CD4-positive, alpha-beta T cell treated with Interleukin-12 subunit alpha and Interleukin-12 subunit beta, for 1 hour (primary cell): ENCODE results near the gene ARHGEF10L.

Source experiments
- DNase-seq: peaks from one replicate; pipeline ENCODE4 v3.0.0-alpha.2; 2020

Gene ARHGEF10L

DNA sequence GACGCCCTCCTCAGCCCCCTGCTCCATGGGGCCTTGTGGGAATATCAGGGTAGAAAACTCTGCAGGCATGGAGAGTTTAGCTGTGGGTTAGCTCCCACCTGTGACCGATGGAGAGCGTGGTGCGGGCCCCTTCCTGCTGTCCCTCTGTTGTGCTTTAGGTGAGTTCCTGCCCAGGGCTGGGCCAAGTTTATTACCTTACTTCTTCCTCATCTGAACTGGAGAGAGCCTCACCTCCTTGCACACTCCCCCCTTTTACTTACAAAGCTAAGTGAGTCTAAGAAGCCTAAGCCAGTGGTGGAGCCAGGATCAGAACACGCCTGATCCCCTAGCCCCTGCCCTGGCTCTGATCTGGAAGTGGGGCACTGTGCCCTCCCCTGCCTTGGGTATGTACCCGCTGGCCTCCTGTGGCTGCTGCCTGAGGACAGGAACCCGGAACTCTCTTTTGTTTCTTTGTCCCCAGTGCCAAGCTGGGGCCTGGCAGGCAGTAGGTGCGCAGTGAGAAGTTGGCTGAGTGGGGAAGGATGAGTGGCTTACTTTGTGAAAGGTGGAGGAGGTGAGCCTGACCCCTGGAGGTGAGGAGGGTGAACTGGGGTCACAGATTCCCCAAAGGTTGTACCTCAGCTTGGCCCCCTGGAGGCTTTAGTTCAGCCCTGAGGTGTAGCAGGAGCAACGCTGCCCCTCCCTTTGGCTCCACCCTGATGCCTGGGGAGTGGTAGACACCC is 32.9 kb downstream of the ARHGEF10L start:
- no peak for DNase-seq

DNA sequence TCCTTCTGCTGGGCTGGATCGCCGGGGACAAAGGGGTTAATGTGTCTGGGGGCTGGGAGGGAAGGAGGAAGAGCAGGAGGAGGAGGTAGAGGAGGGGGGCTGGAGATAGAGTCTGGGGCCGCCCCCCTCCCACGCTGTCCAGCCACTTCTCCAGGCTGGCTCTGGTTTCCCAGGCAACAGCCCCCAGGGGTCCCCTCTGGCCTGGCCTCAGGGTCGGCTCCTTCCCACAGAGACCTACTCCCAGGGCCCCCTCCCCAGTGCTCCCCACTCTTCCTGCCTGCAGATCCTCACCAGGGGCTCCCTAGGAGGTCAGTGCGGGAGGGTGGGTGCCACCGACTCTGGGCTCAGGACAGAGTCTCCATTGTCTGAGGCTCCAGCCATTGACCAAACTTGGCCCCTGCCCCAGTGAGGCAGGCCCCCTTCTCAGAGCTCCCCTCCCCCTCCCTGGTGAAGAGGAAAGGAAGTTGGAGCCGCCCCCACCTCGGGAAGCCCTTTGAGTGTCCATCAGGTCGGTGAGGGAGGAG is 34.1 kb downstream of the ARHGEF10L start:
- no peak for DNase-seq

DNA sequence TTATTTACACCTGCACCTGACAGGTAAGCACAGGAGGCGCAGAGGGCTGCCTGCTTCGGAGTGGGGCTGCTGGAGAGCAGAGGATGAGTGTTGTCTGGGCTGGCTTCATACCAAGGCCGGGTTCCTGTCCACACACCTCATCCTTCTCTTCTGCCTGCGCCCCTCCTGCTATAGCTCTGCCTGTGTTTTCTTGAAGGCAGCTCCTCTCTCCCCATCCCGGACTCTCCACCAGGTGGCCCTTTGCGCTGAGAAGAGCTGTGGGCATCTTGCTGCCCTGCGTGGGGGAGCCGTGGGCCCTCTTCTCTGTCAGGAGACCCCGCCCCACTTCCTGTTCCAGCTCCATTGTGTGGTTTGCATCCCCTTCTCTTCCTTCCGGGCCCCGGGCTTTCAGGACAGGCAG is 35.0 kb downstream of the ARHGEF10L start:
- DNase-seq: no peak

DNA sequence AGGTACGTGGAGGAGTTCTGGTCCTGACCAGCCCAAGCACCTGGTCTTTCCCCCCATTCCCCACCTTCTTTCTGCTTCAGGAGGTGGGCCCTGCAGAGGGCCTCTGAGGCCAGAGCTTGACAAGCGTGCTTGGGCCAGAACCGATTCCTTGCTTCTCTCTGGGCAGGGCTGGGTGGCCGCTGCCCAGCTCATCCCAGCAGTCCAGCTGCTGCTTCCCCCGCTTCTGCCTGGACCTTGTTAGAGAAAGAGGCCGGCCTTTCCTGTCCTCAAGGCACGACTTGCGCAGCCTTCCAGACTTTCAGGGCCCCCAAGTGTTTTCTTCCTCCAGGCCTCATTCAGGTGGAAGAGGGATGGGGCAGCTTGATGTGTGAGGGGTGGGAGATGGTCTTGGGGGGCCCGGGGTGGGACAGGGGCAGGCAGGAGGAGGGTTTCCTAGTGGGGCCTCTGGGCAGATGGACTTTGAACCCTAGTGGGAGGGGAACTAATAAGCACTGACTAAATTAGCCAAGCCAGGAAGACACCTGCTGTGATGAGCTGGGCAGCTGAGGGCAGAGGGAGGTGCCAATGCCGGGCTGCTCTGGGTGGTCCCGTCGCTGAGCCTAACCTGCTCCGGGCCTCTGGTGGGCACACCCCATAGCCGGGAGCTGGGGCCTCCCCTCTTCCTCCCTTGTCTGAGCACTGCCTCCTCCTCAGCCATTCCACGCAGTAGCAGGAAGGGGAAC is 36.5 kb downstream of the ARHGEF10L start:
- DNase-seq: no peak

DNA sequence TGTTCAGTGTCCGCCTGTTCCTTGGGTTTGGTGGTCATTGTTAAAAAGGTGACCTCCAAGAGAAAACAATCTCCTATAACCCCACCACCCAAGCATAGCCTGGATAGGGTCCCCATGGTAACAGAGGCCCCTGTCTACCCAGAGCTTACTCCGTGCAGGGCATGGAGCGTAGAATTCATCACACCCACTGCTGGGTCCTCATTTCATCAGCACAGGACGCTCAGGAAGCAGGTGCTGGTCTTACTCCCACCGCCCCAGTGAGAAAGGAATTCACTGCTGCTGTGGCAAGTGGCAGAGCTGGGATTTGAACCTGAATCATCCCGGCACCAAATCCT is 37.0 kb downstream of the ARHGEF10L start:
- no peak for DNase-seq

DNA sequence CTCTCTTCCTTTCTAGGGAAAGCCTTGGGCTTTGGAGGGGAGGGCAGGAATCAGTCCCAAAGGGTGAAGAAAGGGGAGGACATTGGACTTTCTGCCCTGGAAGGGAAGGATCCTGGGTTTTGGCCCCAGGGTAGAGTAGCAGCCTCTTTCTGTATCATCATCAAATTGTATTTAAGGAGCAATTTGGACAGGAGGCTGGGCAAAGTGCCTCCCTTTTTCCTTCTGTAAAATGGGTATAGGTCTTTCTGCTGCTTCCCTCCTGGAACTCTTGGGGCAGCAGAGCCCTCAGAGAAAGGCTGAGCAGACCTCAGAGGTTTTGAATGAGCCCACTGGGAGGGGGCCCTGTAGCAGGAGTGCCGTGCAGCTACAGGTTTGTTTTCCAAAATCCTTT is 38.4 kb downstream of the ARHGEF10L start:
- no peak for DNase-seq

DNA sequence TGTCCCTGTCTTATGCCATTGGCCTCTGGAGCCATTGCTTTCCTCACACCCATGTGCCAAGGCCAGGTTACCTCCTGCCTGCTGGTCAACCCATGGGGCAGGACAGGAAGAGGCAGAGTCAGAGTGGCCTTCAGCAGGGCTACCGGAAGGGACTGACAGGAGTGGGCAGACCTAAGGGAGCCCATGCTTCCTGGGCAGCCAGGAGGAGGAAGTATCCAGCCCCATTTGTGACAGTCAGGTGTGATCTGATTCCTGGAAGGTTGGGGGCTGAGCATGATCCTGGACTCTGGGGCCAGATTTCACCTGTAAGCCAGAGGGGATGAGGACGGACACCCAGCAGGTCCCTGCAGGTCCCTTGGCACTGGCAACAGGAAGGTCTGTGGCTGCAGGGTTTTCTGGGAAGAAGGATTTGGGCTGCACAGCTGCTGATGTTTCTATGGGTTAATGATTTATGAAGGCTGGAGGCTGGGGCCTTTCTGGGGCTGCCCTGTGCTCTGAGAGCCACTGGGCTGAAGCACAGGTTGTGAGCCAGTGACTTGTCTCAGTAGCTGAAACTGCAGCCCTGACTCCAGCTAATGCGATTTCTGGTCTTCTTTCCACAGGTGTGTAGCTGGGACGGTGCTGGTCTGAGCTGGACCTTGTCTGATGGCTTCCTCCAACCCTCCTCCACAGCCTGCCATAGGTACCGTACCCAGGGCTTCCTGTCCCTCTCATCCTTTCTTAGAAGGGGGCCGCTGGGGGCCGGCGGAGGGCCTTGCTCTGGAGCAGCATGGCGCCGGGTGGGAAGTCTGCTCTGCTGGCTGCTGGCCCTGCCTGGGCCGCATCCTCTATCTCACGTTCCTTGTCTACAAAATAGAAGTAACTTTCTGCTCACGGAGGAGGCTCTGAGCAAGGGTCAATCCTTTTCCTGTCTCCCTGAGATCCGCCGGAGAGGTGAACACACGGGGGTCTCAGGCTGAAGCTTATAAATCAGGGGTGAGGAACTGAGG is 40.7 kb downstream of the ARHGEF10L start:
- DNase-seq: no peak

DNA sequence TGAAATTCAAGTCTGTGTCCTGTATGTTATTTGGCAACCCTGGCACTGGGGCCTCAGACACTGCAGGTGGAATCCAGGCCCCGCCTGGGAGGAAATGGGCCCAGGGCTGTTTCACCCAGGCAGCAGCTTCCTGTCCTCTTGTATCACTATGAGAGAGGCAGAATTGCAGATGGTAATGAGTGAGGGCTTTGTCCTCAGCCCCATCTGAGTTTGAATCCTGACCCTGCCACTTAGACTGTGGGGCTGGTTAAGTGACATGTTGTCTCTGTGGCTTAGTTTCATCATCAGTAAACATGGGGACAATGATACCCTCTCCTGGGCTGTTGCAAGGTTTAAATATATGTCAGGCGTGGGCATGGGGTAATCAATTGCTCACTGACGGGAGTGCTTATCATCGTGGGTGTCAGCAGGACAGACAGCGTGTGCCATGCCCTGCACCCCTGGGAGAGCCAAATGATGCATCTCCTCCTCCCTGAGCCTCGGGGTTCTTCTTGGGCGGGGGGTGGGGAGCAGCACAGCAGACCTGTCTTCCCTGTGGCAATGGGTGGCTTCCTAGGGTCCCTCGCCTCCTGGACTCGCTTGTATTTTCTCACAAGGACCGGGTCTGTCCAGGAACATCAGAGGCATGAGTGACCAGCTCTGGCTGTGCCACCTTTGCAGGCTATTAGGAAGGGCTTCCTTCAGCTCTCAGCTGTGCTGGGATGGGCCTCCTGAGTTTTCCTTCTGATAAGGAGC is 42.1 kb downstream of the ARHGEF10L start:
- DNase-seq: no peak

DNA sequence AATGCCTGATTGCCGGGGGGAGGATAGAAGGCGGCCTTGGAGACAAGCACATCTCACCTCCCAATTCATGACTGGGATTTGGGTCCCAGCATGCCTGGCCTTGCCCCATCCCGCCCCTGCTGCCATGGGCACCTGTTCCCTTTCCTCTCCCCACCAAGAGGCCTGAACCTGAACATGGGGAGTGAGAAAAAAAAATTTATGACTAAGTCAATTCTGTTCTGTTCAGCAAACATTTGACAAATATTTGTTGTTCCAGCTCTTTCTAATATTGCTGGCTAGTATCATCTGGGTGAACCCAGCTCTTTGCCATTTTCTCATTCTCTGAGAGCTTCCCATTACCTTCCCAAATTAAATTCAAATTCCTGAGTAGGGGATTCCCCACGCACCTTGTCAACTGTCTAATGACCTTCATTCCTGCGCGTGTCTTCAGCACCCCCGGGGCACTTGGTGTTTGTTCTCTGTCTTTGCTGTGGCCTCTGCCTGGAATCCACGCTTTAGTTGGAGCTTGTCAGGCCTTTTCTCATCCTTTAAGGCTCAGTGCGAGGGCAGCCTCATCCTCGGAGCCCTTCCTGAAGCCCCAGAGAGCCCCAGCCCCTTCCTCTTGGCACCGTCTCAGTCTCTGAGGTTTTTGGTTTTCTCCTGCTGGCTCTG is 42.8 kb downstream of the ARHGEF10L start:
- no peak for DNase-seq

DNA sequence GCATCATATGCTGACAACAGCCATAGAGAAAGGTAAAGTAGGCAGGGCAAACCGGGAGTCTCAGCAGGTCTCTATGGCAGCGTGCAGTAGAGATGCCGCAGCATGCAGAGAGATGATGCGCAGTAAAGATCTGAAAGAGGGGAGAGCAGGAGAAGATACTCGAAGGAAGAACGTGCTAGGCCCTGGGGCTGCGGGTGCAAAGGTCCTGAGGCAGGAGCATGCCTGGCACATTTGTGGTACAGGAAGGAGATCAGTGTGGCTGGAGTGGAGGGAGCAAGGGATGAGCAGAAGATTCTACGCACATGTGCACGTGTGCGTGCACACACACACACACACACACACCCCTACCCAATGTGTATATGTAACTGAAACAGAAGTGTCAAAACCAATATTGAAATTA is 45.0 kb downstream of the ARHGEF10L start:
- no peak for DNase-seq

DNA sequence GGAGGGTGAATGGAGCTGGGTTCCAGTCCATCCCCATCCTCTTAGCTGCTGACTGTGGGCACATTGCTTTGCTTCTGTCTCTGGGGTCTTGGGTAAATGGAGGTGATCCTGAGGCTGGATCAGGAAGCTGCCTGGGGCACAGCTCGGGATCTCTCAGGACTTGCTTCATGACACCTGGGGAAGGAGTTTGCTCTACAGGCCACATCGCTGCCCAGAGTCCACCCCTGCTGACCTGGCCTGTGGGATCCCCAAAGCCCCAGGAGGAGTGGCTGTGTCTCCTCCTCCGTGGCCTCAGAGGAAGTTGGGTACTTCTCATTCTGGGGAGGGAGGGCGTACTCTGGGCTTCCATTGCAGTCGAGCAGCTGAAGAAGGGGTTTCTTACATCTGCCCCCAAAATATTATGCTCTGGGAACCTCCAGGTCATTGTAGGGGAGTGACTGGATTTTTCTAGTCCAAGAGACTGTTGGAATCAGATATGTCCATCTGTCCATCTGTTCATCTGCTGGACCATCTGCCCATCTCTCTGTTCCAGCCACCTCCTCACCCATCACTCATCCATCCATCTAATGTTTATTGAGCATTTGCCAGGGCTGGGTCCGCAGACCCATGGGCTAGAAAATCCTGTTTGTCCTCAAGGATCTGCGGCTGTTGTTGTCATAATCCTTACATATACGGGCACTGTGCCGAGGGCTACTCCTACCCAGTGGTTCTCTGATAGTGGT is 45.9 kb downstream of the ARHGEF10L start:
- DNase-seq: no peak

DNA sequence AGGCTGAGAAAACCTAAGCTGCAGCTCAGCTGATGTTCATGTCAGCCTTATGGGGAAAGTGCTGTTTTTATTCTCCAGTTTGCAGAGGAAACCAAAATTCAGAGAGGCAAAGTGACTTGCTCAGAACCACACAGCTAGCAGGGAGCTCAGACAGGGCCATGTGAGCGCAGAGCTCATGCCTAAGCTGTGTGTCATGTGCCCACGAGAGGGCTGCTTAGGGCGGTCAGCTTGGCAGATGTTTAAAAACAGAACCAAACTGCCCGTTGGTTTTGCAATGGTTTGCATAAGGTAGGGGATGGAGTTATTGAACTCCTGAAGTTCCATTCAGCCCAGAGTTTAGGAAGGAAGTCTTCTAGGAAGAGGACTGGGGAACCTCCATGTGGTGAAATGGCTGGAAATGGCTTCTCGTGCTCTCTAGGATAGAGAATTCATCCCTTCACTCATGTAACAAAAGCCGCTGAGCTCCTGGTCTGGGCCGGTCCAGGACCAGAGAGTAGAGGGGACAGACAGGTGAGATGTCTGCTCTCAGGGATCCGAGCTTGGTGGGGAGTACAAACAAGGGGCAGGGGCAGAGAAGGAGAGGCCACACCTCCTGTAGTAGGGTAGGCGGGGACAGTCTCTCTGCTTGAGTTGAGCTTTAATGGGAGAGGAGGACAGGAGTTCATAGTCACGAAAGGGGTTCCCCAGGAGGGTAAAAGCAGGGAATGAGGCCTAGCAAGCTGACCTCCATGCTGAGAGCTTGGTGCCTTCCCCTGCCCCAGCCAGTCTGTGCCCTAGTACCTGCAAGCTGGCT is 46.9 kb downstream of the ARHGEF10L start:
- no peak for DNase-seq

DNA sequence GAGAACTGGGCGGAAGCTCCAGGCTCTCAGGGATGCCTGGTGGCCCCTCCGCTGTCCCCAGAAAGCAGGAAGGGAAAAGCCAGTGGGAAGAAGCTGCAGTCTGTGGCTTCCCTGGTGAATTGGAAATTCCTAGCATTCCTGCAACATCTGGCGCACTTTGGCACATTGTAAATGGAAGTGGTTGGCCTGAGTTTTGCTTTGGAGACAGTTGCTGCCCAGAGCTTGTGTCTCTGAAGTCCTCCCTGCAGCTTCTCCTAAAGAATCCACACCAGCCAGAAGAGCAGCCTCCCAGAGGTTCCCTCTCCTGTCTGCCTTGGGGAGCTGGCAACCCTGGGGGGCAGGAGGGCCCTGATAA is 48.2 kb downstream of the ARHGEF10L start:
- DNase-seq: no peak

DNA sequence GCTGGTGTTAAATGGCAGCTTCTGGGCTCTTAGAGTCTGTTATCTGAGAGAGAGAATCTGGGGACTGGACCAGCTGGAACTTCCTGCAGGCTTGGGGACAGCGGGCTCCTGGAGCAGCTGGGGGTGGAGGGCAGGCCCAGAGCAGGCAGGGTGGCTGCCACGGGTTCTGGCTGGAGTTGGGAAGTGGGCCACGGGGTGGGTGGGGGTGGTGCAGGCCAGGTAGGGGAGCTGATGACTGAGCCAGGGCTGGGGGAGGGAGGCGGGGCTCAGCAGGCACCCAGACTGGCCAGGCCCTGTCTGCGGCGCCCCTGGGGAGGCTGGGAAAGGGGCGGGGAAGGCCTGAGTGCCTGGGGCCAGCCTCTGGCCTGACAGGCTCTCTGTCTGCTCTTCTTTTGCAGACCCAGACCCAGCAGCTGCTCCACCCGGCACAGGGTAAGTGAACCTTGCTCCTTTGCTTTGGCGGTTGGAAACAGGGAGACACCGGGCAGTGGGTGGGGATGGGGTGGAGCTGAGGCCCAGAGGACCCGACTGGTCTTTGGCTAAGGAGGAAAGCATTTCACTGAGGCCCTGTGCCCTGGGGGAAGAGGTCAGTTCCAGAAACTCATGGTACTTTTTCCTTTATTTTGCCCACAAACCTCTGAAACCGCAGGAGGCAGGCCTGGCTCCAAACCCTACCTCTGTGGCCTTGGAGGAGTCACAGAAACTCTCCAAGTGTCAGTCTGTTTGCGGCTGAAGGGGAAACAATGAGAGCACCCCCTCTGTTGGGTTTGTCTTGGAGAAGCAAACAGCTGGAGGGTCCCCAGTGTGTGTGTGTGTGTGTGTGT is 48.8 kb downstream of the ARHGEF10L start:
- DNase-seq: no peak

DNA sequence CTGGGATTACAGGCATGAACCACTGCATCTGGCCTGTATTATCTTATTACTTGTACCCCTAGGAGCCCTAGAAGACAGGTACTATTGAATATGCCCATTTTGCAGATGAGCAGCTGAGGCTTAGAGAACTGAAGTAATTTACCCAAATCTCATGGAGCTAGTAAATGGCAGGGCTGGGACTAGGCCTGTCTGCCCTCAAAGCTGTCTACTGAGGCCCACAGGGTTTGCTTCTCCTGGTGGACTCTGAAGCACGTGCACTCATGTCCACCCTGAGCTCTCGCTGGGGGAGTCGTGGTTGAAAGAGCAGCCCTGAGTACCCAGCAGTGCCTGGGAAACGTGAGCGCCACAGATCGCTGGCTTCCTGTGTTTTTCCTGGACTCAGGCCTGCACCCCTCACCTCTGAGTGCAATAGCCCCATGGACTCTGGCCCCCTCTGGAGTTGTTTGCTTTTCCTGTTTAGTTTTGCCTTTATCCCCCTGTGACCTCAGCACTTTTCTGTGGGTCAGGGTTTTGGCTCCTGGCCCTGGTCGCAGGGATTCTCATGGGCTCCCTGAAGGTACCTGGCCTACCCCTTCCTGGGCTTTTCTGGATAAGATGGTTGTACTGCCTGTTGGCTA is 52.4 kb downstream of the ARHGEF10L start:
- no peak for DNase-seq

DNA sequence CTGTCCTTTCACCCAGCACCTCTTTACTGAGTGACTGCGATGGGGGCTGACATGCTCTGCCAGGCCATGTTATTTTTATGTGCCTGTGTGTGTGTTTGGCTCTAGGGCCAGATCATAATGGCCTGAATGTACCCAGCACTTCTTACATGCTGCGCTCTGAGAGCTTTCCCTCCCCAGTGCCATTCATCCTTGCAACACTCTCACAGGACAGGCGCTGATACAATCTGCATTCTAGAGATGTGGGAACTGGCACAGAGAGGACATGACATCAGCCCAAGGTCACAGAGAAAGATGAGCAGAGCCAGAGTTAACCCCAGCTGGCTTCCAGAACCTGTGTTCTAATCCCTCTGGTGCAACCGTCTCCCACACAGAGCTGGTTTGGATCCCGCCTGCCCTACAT is 54.5 kb downstream of the ARHGEF10L start:
- DNase-seq: no peak

DNA sequence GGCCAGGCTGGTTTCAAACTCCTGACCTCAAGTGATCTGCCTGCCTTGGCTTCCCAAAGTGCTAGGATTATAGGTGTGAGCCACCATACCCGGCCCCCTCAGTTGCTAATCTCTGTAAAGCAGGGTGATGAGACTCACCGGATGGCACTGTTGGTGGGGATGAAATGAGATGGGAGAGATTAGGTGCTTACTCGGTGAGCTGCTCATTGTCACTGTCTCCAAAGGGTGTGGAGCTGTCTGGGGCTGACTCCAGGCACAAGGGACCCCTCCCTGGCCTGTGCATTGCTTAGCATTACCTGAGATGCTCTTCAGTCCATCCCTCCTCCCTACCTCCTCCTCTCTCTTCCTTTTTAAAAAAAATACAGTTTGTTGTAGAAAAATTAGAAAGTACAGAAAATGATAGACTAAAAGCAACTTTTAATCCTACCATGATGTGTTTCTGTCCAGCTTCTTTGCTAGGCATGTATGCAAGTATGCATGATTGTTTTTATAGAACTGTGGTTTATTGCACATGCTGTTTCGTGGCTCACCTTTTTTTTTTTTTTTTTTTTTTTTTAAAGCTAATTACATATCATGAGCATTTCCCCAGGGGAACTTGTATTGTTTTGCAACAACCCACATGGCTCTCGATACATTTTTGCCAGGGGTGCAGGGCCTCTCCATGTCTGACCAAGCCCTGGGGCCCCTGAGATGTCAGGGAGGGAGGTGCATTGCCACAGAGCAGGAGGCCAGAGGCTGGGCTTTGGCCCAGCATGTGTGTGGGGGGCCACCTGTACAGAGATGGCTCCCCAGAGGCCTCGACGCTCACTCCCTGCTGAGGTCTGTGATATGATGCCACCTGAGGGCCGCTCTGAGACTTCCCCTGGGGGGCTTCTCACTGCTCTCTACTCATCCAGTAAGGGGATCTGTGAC is 55.4 kb downstream of the ARHGEF10L start:
- DNase-seq: no peak

DNA sequence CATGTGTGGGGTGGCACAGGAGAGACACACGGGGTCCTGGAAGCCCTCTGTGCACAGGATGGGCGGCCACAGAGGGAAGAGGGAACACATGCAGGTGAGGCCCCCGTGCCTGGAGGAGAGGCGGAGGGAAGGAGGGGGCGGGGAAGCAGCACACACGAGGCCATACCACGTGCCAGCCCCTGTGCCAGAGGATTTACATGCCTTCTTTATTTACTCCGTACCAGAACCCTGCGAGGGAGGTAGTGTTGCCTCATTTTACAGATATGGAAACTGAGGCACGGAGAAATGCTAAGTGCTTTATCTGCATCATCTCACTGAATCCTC is 56.1 kb downstream of the ARHGEF10L start:
- DNase-seq: no peak
